Measurements from ENCODE around the gene GPR84. TPM values are rescaled to one million over a fixed set of nuclear protein-coding genes. Genes with fewer than 3 reads are reported as not detected.
A peak's percentile ranks its signal among the peaks of the same experiment; 100 is the strongest.

Gene GPR84
- total and polyA plus RNA-seq, 10 of the 15 experiments (the other 5 are each of a cell fraction or from before 2014, with no cell fraction given): 0.37 to 4.7 (median 2.6) TPM

DNA sequence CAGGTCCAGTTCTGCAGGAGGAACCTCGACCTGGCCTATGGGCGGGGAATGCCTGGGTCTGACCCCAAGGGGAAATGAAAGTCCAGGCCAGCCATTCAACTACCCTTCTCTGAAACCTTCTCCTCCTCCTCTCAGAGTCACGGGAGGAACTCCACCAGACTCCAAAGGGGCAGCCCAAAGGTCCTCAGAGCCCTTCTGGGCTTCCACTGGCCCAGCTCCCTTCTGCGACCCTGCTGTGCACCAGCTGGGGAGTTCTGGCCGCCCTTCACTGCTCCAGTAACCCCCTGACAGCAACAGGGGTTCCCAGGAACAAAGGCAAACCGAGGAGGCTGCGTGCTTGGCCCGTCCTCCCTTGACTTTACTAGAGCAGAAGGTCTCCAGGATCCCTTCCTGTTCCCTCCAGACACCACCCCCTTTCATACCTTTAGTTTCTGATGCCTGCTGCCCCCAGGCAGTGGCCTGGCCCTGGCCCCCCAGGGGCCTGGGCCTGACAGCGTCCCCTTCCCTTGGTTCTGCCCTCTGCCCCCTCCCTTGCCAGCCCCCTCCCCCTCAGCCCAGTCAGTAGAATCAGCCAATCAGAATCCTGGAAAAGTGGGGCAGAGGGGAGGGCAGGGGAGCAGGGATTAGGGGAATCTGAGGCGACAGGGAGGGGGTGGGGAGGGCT, 21.1 kb upstream of the GPR84 start:
- 38% methylated on average over 10 of the region's 10 CpGs for WGBS (ENCODE audit: insufficient coverage, insufficient replicate concordance, low lambda C conversion rate, missing lambda C conversion rate)
- H3K27me3 ChIP-seq (replicated peaks in 1 of 2; ENCODE audit: control insufficient read depth in 2 of 2, insufficient read depth in 2 of 2, low read length in 1 of 2): no peaks in the 10 kb centered on the region
- in situ Hi-C loops (cut with MboI) (no loop called here), intact Hi-C loops (cut with micrococcal nuclease; ENCODE audit: unreplicated experiment) (no loop called here)
- peak overlapping the region; percentile 45; the same call in 1 of the 2 replicates for H3K4me3 ChIP-seq
- FAIRE-seq (peak; percentile 79), DNase-seq (ENCODE audit: low read depth, low spot score) (no peak), ATAC-seq (peak; percentile 86)
- ChIA-PET POLR2A (interaction anchor here (1.1 to 1.4 kb wide), 3 partner anchors 11 to 106 kb away, joined by 3 to 7 read pairs (median 3); partner anchors contain the start of gene CBX5), SMC1A (ENCODE audit: uncharacterized antibody, unreplicated experiment) (interaction anchor here (1.0 to 1.3 kb wide), 4 partner anchors 8 to 127 kb away, joined by 3 to 6 read pairs (median 4); no protein-coding TSS in a partner anchor), RAD21 (ENCODE audit: unreplicated experiment) (interaction anchor here (0.7 to 2.7 kb wide), 5 partner anchors 14 to 61 kb away, joined by 3 to 9 read pairs (median 4); partner anchors contain the start of gene COPZ1), CTCF (interaction anchor here (0.9 to 4.5 kb wide), 15 partner anchors 8 to 362 kb away, joined by 3 to 33 read pairs (median 6); partner anchors contain the start of genes COPZ1 and NCKAP1L)
- peak overlapping the region; percentile 79 for H3K4me2 ChIP-seq (ENCODE audit: control insufficient read depth, insufficient read depth)
- no peaks in the 10 kb centered on the region for H3K9me3 ChIP-seq (replicated peaks; ENCODE audit: control insufficient read depth, insufficient read depth, low read length)
- no peaks in the 10 kb centered on the region for H3K36me3 ChIP-seq (ENCODE audit: control insufficient read depth in 2 of 2, insufficient read depth in 2 of 2, low read length in 1 of 2)
- peak overlapping the region; percentile 71 for H3K27ac ChIP-seq (ENCODE audit: control insufficient read depth, insufficient read depth)
- no peaks in the 10 kb centered on the region for H3K79me2 ChIP-seq (ENCODE audit: control insufficient read depth, insufficient read depth, low read length)
- no TSS peak for BruUV-seq (replicated peaks)
- H3K4me1 ChIP-seq (ENCODE audit: control insufficient read depth, insufficient read depth, low read length): peaks cover 14% of the 10 kb centered on the region
- no peaks in the 10 kb centered on the region for H4K20me1 ChIP-seq (ENCODE audit: control insufficient read depth, insufficient read depth)
- H3K9ac ChIP-seq (ENCODE audit: control insufficient read depth, insufficient read depth, low read length): peak overlapping the region; percentile 57; the same call in 1 of the 2 replicates
- H2AFZ ChIP-seq (ENCODE audit: control insufficient read depth, low read depth, low read length): peak overlapping the region; percentile 56
- TF ChIP-seq IKZF1 (conservative IDR thresholded peaks at IDR 0.05) (0 out of 2 replicates have a peak, but pooled peaks have one; percentile 3), POLR2AphosphoS2 (IDR thresholded peaks at IDR 0.05; ENCODE audit: low read depth, low read length) (no peak), GABPA (IDR thresholded peaks at IDR 0.05; ENCODE audit: low read depth) (no peak), CEBPB (IDR thresholded peaks at IDR 0.05; ENCODE audit: borderline replicate concordance in 1 of 2, low read depth in 2 of 2, low read length in 2 of 2) (no peak), EZH2 (IDR thresholded peaks at IDR 0.05; ENCODE audit: borderline replicate concordance, control insufficient read depth, low read depth, low read length) (no peak), NR2F1 (conservative IDR thresholded peaks at IDR 0.05) (peak; percentile 62), EP300 (IDR thresholded peaks at IDR 0.05; ENCODE audit: borderline replicate concordance in 1 of 2, control insufficient read depth in 1 of 2, low read depth in 2 of 2, low read length in 2 of 2) (0 out of 4 replicates have a peak, but pooled peaks of 1 of the 2 experiments have one; percentile 12), PAX8 (IDR thresholded peaks at IDR 0.05) (no peak), RB1 (IDR thresholded peaks at IDR 0.05; ENCODE audit: borderline replicate concordance) (no peak), FOXK2 (IDR thresholded peaks at IDR 0.05) (no peak), GATAD2B (conservative IDR thresholded peaks at IDR 0.05; ENCODE audit: low read depth) (0 out of 2 replicates have a peak, but pooled peaks have one; percentile 17), SPI1 (IDR thresholded peaks at IDR 0.05; ENCODE audit: borderline replicate concordance, insufficient read depth, low read depth, low read length) (peak; percentile 89), CREM (IDR thresholded peaks at IDR 0.05; ENCODE audit: low read depth) (no peak)
- TF ChIP-seq, protein P1, sequence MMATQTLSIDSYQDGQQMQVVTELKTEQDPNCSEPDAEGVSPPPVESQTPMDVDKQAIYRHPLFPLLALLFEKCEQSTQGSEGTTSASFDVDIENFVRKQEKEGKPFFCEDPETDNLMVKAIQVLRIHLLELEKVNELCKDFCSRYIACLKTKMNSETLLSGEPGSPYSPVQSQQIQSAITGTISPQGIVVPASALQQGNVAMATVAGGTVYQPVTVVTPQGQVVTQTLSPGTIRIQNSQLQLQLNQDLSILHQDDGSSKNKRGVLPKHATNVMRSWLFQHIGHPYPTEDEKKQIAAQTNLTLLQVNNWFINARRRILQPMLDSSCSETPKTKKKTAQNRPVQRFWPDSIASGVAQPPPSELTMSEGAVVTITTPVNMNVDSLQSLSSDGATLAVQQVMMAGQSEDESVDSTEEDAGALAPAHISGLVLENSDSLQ (IDR thresholded peaks at IDR 0.05): no peak
- TF ChIP-seq, protein P2, sequence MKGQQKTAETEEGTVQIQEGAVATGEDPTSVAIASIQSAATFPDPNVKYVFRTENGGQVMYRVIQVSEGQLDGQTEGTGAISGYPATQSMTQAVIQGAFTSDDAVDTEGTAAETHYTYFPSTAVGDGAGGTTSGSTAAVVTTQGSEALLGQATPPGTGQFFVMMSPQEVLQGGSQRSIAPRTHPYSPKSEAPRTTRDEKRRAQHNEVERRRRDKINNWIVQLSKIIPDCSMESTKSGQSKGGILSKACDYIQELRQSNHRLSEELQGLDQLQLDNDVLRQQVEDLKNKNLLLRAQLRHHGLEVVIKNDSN (IDR thresholded peaks at IDR 0.05; ENCODE audit: borderline replicate concordance, extremely low read length, insufficient read depth, low read depth, low read length): no peak
- TF ChIP-seq, protein P3, sequence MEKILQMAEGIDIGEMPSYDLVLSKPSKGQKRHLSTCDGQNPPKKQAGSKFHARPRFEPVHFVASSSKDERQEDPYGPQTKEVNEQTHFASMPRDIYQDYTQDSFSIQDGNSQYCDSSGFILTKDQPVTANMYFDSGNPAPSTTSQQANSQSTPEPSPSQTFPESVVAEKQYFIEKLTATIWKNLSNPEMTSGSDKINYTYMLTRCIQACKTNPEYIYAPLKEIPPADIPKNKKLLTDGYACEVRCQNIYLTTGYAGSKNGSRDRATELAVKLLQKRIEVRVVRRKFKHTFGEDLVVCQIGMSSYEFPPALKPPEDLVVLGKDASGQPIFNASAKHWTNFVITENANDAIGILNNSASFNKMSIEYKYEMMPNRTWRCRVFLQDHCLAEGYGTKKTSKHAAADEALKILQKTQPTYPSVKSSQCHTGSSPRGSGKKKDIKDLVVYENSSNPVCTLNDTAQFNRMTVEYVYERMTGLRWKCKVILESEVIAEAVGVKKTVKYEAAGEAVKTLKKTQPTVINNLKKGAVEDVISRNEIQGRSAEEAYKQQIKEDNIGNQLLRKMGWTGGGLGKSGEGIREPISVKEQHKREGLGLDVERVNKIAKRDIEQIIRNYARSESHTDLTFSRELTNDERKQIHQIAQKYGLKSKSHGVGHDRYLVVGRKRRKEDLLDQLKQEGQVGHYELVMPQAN (conservative IDR thresholded peaks at IDR 0.05): no peak
- TF ChIP-seq, protein P4, sequence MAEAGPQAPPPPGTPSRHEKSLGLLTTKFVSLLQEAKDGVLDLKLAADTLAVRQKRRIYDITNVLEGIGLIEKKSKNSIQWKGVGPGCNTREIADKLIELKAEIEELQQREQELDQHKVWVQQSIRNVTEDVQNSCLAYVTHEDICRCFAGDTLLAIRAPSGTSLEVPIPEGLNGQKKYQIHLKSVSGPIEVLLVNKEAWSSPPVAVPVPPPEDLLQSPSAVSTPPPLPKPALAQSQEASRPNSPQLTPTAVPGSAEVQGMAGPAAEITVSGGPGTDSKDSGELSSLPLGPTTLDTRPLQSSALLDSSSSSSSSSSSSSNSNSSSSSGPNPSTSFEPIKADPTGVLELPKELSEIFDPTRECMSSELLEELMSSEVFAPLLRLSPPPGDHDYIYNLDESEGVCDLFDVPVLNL (IDR thresholded peaks at IDR 0.05; ENCODE audit: low read depth, low read length): no peak

Measured in GM12878 (cell line).